ACHN (cell line): ENCODE results near the gene EFCAB12.
A peak's percentile ranks its signal among the peaks of the same experiment; 100 is the strongest.

Experiments used
- DNase-seq: peaks from one replicate; pipeline ENCODE4 v3.0.0-alpha.2; 2015
- in situ Hi-C: cut with HindIII; loops from 2 replicates; pipeline ENCODE4 v1.10.0; 2017; ENCODE audit warnings: low sequenced_read_pairs, low pct_ligation_motif_present, low pct_unique_long_range_greater_than_20kb

EFCAB12 gene

GRCh38 chr3:129428376-129429079 lies at the start of gene EFCAB12:
EFCAB12 (minus strand) TSS chr3:129428636; CDS start chr3:129428488, 148 bp downstream.
- in situ Hi-C loops = no loop called here
- DNase-seq = peak; percentile 90

- DNase-seq = no peak
- in situ Hi-C loops = no loop called here
Observed at GRCh38 chr3:129476586-129476985, 48.1 kb upstream of the EFCAB12 start.

GRCh38 chr3:129475863-129476262 lies 47.4 kb upstream of the EFCAB12 start:
- in situ Hi-C loops = no loop called here
- DNase-seq = no peak

- no peak for DNase-seq
- in situ Hi-C loops = no loop called here
Observed at GRCh38 chr3:129474984-129475804, 46.8 kb upstream of the EFCAB12 start.

- DNase-seq = no peak
- in situ Hi-C loops = no loop called here
Observed at GRCh38 chr3:129473769-129474152, 45.3 kb upstream of the EFCAB12 start.

- in situ Hi-C loops = no loop called here
- no peak for DNase-seq
Observed at GRCh38 chr3:129473067-129473768, 44.8 kb upstream of the EFCAB12 start.

GRCh38 chr3:129470861-129471260 lies 42.4 kb upstream of the EFCAB12 start:
- in situ Hi-C loops = no loop called here
- no peak for DNase-seq

GRCh38 chr3:129469026-129469425 lies 40.6 kb upstream of the EFCAB12 start:
- in situ Hi-C loops = no loop called here

GRCh38 chr3:129467932-129468331 lies 39.5 kb upstream of the EFCAB12 start:
- DNase-seq = no peak
- in situ Hi-C loops = no loop called here

More at GRCh38 chr3:129469026-129469425, 40.6 kb upstream of the EFCAB12 start:
- no peak for DNase-seq

GRCh38 chr3:129463716-129464115 lies 35.3 kb upstream of the EFCAB12 start:
- no peak for DNase-seq
- in situ Hi-C loops = no loop called here

- in situ Hi-C loops = no loop called here
- no peak for DNase-seq
Observed at GRCh38 chr3:129463094-129463493, 34.7 kb upstream of the EFCAB12 start.

- in situ Hi-C loops = no loop called here
- no peak for DNase-seq
Observed at GRCh38 chr3:129462361-129462968, 34.0 kb upstream of the EFCAB12 start.

- no peak for DNase-seq
- in situ Hi-C loops = no loop called here
Observed at GRCh38 chr3:129461461-129462146, 33.2 kb upstream of the EFCAB12 start.

GRCh38 chr3:129461022-129461421 lies 32.6 kb upstream of the EFCAB12 start:
- DNase-seq = no peak
- in situ Hi-C loops = no loop called here

GRCh38 chr3:129460572-129460971 lies 32.1 kb upstream of the EFCAB12 start:
- in situ Hi-C loops = no loop called here

GRCh38 chr3:129460155-129460554 lies 31.7 kb upstream of the EFCAB12 start:
- no peak for DNase-seq
- in situ Hi-C loops = no loop called here

More at GRCh38 chr3:129460572-129460971, 32.1 kb upstream of the EFCAB12 start:
- no peak for DNase-seq

- in situ Hi-C loops = no loop called here
- no peak for DNase-seq
Observed at GRCh38 chr3:129453732-129454131, 25.3 kb upstream of the EFCAB12 start.
